Stomach (tissue), 19 donors: ENCODE data around the gene LY6G5B. TPM values are rescaled to one million over a fixed set of nuclear protein-coding genes. Genes with fewer than 3 reads are reported as not detected.
A peak's percentile ranks its signal among the peaks of the same experiment; 100 is the strongest.

Experiments used
- DNase-seq, 2 donors: peaks; one replicate each; pipeline versions ENCODE4 v3.0.0 to v3.0.0-alpha.2; 2013 to 2019
- H3K27ac ChIP-seq, 5 donors: fragments of 200-600 bp in 4 of 5; sonication (generic) in 4 of 5; one replicate each; pipeline ENCODE4 v1.5.1; 2013 to 2019; ENCODE audit warnings: mild to moderate bottlenecking in 1 of 5, moderate library complexity in 1 of 5
- H3K27me3 ChIP-seq, 3 donors: fragments of 200-600 bp; sonication (generic); one replicate each; pipeline ENCODE4 v1.5.1; 2017 to 2019; ENCODE audit warnings: mixed run types in 1 of 3
- H3K36me3 ChIP-seq, 4 donors: fragments of 200-600 bp; sonication (generic); 1 replicate in 3 of 4; 2 replicates in 1 of 4; pipeline ENCODE4 v1.5.1; 2016 to 2019
- H3K4me1 ChIP-seq, 4 donors: fragments of 200-600 bp; sonication (generic); one replicate each; pipeline ENCODE4 v1.5.1; 2016 to 2019
- H3K4me3 ChIP-seq, 4 donors: fragments of 200-600 bp; sonication (generic) in 3 of 4; one replicate each; pipeline ENCODE4 v1.5.1; 2016 to 2019; ENCODE audit warnings: mild to moderate bottlenecking in 1 of 4
- H3K9me3 ChIP-seq, 4 donors: fragments of 200-600 bp; sonication (generic); one replicate each; pipeline ENCODE4 v1.5.1; 2016 to 2019
- CTCF ChIP-seq, 7 experiments: fragments of 450-650 bp in 4 of 7; fragments of 200-600 bp in 3 of 7; sonication (generic) in 3 of 7; IDR thresholded peaks; one replicate each; pipeline ENCODE4 v1.5.1; 2016 to 2019; ENCODE audit warnings: antibody characterized with exemption in 7 of 7, control low read depth in 2 of 7, mild to moderate bottlenecking in 1 of 7
- EP300 ChIP-seq: sonication (generic); formaldehyde crosslinking; IDR thresholded peaks from one replicate; pipeline ENCODE4 v1.6.1; 2017; ENCODE audit warnings: antibody characterized with exemption
- POLR2A ChIP-seq, 4 donors: fragments of 450-650 bp; IDR thresholded peaks; one replicate each; pipeline ENCODE4 v1.6.1; 2016; ENCODE audit warnings: antibody characterized with exemption in 4 of 4, control low read depth in 2 of 4, mild to moderate bottlenecking in 1 of 4, moderate library complexity in 1 of 4
- POLR2AphosphoS5 ChIP-seq, 3 donors: sonication (generic); formaldehyde crosslinking; IDR thresholded peaks; one replicate each; pipeline ENCODE4 v1.6.1; 2016; ENCODE audit warnings: antibody characterized with exemption in 3 of 3
- WGBS, 5 donors: extraction: QIAGEN DNeasy Blood & Tissue Kit in 3 of 5; methylation state at CpG; one replicate each; pipeline versions ENCODE4 v1.1.5 to v1.1.7; 2013 to 2018; 5-methylcytosine and 5-hydroxymethylcytosine counted together
- intact Hi-C: fragments of 100-400 bp; cut with DNase I; formaldehyde crosslinking; loops from one replicate; pipeline ENCODE4 v1.15.1; 2023; ENCODE audit warnings: low total_unique reads
- long read RNA-seq, 10 donors: transcript quantifications; one replicate each; lab custom pipeline, GENCODE V29; 2026
- polyA plus RNA-seq, 3 donors: library from polyadenylated mRNA; stranded (reverse); fragments of 200-250 nt; gene quantifications; one replicate each; pipeline ENCODE4 v1.2.3, GENCODE V29; 2013
- total RNA-seq, 5 donors: library from RNA; depleted of rRNA; stranded (reverse); fragments of >200 nt; gene quantifications; one replicate each; pipeline versions ENCODE4 v1.1.0 to v1.2.3, GENCODE V29; 2014 to 2016
- donor health status: healthy with polysubstance abuse.
- donor health status: Bipolar disorder and iron deficiency.
- donor health status: healthy.

LY6G5B gene
- 10 to 100 TPM in 2 of 5 donors, 1 to 10 TPM in 2, not detected in 1; 2.7 to 17.1 (median 10.3) TPM for total RNA-seq
- polyA plus RNA-seq: 1 to 10 TPM in 2 of 3 donors, under 1 TPM in 1; 0.44 to 4.7 (median 2.1) TPM
- long read RNA-seq, donor 1, partial matches to known transcripts: 0 of 1 reads
- long read RNA-seq, donor 1, other reads (novel, unspliced or antisense): 0 of 1 reads
- long read RNA-seq, donor 2, partial matches to known transcripts: 0 of 2 reads
- long read RNA-seq, donor 2, other reads (novel, unspliced or antisense): 0 of 2 reads
- long read RNA-seq, donor 3, partial matches to known transcripts: 0 of 2 reads
- long read RNA-seq, donor 3, other reads (novel, unspliced or antisense): 0 of 2 reads
- long read RNA-seq, donor 4: 0 reads
- long read RNA-seq, donor 5, partial matches to known transcripts: 0 of 1 reads
- long read RNA-seq, donor 5, other reads (novel, unspliced or antisense): 0 of 1 reads
- long read RNA-seq, donor 6, transcript LY6G5B-208 (2 exons, 1,505 nt): major isoform, 16 of 16 reads
- long read RNA-seq, donor 6, partial matches to known transcripts: 0 of 16 reads
- long read RNA-seq, donor 6, other reads (novel, unspliced or antisense): 0 of 16 reads
- long read RNA-seq, donor 7: 0 reads
- long read RNA-seq, donor 8, partial matches to known transcripts: 0 of 4 reads
- long read RNA-seq, donor 8, other reads (novel, unspliced or antisense): 0 of 4 reads
- long read RNA-seq, donor 9, partial matches to known transcripts: 0 of 2 reads
- long read RNA-seq, donor 9, other reads (novel, unspliced or antisense): 0 of 2 reads
- long read RNA-seq, donor 10, partial matches to known transcripts: 0 of 2 reads
- long read RNA-seq, donor 10, other reads (novel, unspliced or antisense): 0 of 2 reads

- H3K9me3 ChIP-seq: no peaks in the 10 kb centered on the region
- no peak within 1 kb of the TSS for H3K27ac ChIP-seq
- TF ChIP-seq CTCF (IDR thresholded peaks at IDR 0.05) (no peak), POLR2A (IDR thresholded peaks at IDR 0.05) (no peak), POLR2AphosphoS5 (IDR thresholded peaks at IDR 0.05) (no peak), EP300 (no peak)
- H3K4me1 ChIP-seq: peaks cover 13 to 33% (median 19%) of the 10 kb centered on the region in 4 donors
- WGBS, 5 donors: 75 to 91% (median 82%) methylated on average over 8 of the region's 8 CpGs
- H3K4me3 ChIP-seq: no peak within 1 kb of the TSS
- DNase-seq: no peak
- intact Hi-C loops: no loop called here
- peaks cover 62 to 75% (median 74%) of the 10 kb centered on the region in 4 donors for H3K36me3 ChIP-seq
- H3K27me3 ChIP-seq: no peaks in the 10 kb centered on the region
Observed at GRCh38 chr6:31669676-31670075, at the start of gene LY6G5B. Gene LY6G5B, plus strand, starts transcription at chr6:31669976. Its CDS starts 975 bp downstream, at chr6:31670951.

GRCh38 chr6:31620586-31621319 lies 49.0 kb upstream of the LY6G5B start, which contains the start of gene PRRC2A:
Gene PRRC2A, plus strand, starts transcription at chr6:31620715. Its CDS starts 2,075 bp downstream, at chr6:31622790.
- Histone ChIP-seq H3K27me3 (no peaks in the 10 kb centered on the region), H3K4me1 (peaks cover 16 to 28% (median 23%) of the 10 kb centered on the region in 4 donors), H3K9me3 (no peaks in the 10 kb centered on the region), H3K36me3 (peaks cover 25 to 34% (median 31%) of the 10 kb centered on the region in 4 donors), H3K4me3 (peak within 1 kb of the TSS; percentile 70 to 95 (median 90)), H3K27ac (peak within 1 kb of the TSS; percentile 96 to 99 (median 98))
- peak in 2 of 3 donors; percentile 6 to 36 for TF ChIP-seq POLR2AphosphoS5 (IDR thresholded peaks at IDR 0.05)
- TF ChIP-seq EP300: no peak
- intact Hi-C loops: no loop called here
- DNase-seq: peak; percentile 93 to 97
- WGBS, 5 donors: 0 to 1% (median 0%) methylated on average over 29 to 56 of the region's 67 CpGs

GRCh38 chr6:31621320-31621939 lies 48.3 kb upstream of the LY6G5B start:
- TF ChIP-seq POLR2A (IDR thresholded peaks at IDR 0.05): no peak
- no peak for TF ChIP-seq EP300
- TF ChIP-seq POLR2AphosphoS5 (IDR thresholded peaks at IDR 0.05): no peak
- TF ChIP-seq CTCF (IDR thresholded peaks at IDR 0.05): no peak
- Histone ChIP-seq H3K27me3 (no peaks in the 10 kb centered on the region), H3K9me3 (no peaks in the 10 kb centered on the region), H3K36me3 (peaks cover 31 to 40% (median 38%) of the 10 kb centered on the region in 4 donors), H3K27ac (peak overlapping the region; percentile 96 to 99 (median 98)), H3K4me1 (peaks cover 16 to 28% (median 23%) of the 10 kb centered on the region in 4 donors), H3K4me3 (peak overlapping the region; percentile 70 to 95 (median 90))
- DNase-seq: peak in 1 of 2 donors; percentile 29
- intact Hi-C loops: no loop called here
- 4 to 10% (median 8%) methylated on average over 15 of the region's 15 CpGs for WGBS, 5 donors

GRCh38 chr6:31621991-31622390 lies 47.8 kb upstream of the LY6G5B start:
- Histone ChIP-seq H3K4me1 (peaks cover 16 to 28% (median 23%) of the 10 kb centered on the region in 4 donors), H3K9me3 (no peaks in the 10 kb centered on the region), H3K4me3 (peak overlapping the region; percentile 70 to 95 (median 90)), H3K27me3 (no peaks in the 10 kb centered on the region), H3K36me3 (peaks cover 37 to 46% (median 43%) of the 10 kb centered on the region in 4 donors), H3K27ac (peak overlapping the region; percentile 41 to 99 (median 98))
- intact Hi-C loops: no loop called here
- DNase-seq: peak in 1 of 2 donors; percentile 34
- 14 to 22% (median 20%) methylated on average over 4 of the region's 4 CpGs for WGBS, 5 donors
- TF ChIP-seq EP300 (no peak), CTCF (IDR thresholded peaks at IDR 0.05) (no peak), POLR2AphosphoS5 (IDR thresholded peaks at IDR 0.05) (no peak), POLR2A (IDR thresholded peaks at IDR 0.05) (no peak)
